GM21528 (cell line): ENCODE results near the gene STX19.
"Not testable (repeated sequence)": the region's sequence is repeated elsewhere in the genome, so short reads cannot be mapped to it uniquely, and the experiment has no call there.

Source experiments
- ATAC-seq: cut with Tn5 transposase; IDR thresholded peaks from one replicate; pipeline ENCODE4 v1.9.1; 2021; ENCODE audit warnings: mild to moderate bottlenecking, moderate library complexity; ENCODE audit not compliant: unreplicated experiment, low FRiP score

The STX19 gene, protein sequence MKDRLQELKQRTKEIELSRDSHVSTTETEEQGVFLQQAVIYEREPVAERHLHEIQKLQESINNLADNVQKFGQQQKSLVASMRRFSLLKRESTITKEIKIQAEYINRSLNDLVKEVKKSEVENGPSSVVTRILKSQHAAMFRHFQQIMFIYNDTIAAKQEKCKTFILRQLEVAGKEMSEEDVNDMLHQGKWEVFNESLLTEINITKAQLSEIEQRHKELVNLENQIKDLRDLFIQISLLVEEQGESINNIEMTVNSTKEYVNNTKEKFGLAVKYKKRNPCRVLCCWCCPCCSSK

DNA sequence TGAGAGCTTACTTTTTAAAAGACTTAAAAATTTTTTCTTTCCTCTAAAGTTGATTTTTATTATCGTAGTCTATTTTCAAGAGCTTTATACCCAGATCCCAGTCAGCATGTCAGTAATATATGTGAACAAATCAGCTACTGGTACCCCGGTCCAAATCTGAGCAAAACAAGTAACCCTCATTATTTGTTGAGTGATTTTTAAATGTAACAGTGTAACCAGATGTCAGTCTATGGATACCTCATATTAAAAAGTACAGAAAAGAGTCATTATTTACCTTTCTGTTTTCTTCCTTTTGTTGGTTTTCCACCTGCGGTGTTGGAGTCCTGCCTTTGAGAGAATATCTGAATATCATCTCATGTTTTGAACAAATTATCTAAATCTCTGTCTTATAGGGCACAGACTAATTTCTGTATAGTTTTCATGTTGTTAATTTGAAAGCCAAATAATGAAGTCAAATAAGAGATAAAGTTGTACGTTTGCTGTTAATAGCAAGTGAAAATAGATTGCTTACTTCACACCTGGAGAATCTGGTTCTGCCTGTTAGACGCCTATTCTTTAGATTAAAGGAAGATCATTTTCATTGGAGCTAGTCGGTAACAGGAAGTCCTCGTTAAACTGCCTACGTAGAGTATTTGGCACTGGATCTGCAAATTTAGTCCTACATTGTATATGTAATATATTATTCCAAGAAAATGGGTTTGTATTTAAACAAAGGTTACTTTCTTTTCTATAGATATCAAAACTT, at the start of gene STX19:
STX19 (minus strand) TSS at position 505 of the 745 bp plus-strand sequence. CDS start 13,328 bp downstream, outside the sequence.
- no peak for ATAC-seq

DNA sequence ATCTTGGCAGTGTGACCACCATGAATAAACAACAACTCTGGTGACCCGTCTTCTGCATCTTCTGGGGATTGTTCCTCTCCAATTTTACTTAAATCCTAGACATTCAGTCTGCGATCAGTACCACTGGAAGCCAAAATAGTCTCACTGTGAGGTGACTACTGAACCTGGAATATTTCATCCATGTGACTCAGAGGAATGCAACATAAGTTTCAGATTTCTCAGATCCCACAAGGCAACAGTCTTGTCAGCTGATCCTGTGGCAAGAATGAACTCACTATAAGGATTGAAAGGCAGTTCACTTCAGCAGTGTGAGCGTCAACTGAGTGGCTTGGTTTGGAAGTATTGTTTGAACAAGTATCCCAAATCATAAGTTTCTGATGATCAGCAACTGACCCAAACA, 47.7 kb upstream of the STX19 start:
- ATAC-seq: no peak

DNA sequence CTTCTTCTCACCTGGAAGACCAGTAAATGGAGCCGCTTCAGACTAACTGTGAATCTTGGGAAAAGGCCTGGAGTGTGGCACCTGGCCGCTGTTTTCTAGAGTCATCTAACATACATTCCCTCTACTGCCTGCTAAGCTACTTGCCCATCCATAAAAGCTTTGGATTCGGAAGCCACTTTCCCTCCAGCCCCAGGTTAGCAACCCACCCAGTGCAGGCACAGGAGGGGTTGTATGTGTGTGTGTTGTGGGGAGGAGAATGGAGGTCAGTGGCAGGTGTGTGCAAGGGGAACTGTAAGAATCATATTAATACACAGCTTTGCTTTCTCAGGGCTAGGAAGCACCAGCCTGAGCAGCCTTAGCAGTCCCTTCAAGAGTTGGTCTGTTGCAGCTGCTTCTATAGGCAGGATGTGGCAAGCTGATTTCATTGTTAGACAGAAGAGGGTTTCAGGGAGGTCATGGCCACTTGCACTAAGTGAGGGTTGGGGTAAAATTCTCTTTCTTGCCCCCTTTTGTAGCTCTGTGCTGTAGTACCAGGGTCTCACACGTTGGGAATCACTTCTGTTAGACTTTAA, 43.4 kb upstream of the STX19 start:
- ATAC-seq: peak; percentile 77

DNA sequence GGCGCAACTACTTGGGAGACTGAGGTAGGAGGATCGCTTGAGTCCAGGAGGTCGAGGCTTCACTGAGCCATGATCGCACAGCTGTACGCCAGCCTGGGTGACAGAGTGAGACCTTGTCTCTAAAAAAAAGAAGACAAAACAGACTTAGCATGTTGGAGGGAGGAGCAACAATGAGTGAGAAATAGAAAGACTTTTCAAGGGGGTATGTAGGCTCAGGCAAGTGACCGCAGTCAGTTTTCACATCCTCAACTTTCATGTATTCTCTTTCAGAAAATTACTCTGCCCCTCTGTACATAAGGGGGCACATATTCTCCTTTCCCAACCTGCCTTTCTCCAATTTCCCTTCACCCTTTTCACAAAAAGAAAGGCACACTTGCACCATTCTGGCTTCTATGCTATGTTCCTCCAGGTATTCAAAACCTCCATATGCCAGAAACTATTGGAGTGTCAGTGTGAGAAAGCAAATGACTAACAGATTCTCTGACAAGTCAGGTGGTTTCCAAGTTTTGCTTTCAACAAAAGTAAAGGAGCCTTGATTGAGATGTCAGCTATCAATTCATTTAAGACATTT, 42.0 kb upstream of the STX19 start:
- ATAC-seq: peak; percentile 57

DNA sequence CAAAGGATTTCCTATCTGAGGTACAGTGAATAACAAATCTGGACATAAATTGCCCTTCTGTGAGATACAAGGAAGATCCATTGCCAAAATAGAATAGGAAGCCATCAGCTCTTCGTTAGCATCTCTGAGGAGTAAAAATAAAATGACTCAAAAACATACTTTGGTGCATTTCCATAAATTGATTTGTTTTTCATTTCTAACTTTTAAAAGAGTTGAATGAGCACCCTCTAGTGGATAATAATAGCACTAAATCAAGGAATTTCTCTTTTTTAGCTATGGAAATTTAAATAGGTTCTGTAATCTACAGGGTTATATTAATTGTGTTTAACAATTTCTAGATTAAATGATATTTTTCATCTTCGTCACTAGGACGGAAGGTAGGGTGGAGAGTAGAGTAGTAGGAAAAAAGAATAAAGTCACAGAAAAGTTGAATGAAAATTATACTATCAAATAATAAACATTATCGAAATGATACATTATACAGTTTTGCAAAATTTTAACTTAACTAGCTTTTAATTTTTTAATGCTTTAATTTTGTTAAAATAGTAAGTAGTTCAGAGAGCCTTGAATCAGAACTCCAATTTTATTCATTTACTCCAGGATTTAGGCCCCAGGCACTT, 40.9 kb upstream of the STX19 start:
- ATAC-seq: no peak

DNA sequence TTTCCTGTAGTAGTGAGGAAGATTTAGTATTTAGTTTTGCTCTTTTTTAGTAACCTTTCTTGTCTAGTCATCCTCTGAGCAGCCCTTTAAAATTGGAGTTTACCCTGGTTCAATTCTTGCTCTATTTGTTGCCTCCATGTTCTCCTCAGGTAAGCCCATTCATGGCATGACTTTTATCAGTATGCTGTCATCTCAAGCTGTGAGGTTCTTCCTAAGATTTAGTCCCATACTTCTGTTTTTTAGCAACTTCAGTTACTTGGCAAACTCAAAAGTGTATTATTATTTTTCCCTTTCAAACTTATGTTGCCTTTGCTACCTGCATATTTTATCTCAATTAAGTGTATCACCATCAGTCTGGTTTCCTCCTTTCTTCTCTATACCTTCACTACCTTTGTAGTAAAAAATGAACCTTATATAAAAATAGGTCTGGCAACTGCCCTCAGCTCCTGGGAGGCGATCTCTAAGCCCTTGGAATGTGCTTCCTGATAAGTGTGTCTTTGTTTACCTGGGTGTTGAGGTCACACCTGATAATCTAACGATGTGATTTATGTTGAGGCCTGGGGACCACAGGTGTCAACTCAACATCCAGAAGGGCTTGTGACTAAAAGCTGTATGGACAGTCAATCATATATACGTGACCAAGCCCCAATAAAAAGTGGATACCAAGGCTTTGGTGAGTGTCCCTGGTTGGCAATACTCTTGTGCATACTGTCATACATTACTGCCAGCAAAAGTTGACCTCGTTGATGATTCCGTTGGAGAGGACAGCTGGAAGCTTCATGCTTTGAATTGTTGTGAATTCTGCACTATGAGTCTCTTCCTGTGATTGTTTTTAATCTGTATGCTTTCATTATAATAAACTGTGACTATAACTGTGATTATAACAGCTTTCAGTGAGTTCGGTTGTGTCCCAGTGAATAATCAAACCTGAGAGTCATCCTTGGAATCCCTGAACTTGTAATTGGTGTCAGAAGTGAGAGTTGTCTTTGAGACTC, 38.4 kb upstream of the STX19 start:
- no peak for ATAC-seq

DNA sequence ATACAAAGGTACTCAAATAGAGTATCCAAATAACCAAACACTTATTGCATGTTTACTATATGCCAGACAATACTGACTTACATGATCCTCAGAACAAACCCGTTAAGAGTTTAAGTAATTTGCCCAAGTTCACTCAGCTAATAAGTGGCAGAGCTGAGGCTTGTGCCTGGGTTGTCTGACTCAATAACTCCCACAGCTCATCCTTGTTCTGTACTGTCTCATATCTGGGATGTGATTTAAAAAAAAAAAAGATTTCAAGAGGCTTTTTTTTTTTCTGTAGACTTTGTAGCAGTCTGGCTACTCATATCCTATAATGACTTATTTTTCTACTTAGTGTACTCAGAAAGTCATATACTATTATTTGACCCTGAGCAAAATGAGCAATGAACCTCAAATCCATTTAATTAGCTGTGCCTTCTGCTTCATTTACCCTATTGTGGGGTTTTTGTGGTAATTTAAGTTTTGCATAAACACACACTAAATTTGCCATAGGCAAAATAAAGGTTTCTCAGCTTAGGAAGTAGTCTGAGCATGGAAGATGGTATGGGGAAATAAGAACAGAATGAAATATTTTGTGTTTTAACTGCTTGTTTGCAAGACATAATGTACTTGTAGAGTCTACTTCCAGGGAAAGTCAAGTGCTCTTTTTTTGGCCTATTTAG, 37.6 kb upstream of the STX19 start:
- no peak for ATAC-seq

DNA sequence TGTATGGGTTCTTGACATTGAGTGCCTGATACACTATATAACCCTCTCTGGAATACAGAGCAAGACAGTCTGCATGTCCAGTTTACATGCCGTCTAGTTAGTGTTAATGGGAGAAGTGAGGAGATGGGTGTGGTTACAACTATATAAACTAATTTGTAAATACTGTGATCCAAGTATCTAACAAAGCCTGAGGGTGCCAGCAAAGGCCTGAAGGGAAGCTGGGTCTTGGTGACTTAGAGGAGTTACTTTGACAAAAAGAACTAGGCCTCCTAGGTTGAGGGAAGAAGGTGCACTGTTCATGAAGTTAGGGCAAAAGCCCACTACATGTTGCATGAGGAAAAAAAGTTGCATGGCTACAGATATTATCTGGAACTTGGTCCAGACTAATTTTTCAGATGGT, 36.7 kb upstream of the STX19 start:
- ATAC-seq: no peak

DNA sequence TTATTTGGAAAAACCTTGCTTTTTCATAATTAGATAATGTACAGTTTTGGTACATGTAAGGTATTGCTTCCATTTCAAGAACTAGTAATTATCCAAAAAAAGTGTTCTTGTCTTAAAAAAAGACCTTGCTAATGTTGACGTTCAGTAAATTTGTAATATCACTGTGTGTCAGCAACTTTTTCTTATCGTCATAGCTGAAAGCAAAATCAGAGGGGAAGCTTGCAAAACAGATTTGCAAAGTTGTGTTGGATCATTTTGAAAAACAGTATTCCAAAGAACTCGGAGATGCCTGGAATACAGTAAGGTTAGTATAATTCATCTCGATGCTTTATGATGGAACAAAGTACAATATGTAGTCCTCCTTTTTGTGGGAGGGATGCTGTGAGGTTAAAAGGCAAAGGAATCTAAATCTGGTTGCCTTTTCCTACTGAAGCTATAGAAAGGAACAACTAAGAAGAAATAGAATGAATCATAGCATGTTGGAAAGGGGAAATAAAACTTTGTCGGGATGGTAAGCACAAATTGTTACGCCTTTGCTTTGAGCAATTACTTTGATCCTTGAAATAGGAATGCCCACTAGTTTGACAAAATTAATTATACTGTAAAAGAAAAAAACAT, 36.0 kb upstream of the STX19 start:
- no peak for ATAC-seq

DNA sequence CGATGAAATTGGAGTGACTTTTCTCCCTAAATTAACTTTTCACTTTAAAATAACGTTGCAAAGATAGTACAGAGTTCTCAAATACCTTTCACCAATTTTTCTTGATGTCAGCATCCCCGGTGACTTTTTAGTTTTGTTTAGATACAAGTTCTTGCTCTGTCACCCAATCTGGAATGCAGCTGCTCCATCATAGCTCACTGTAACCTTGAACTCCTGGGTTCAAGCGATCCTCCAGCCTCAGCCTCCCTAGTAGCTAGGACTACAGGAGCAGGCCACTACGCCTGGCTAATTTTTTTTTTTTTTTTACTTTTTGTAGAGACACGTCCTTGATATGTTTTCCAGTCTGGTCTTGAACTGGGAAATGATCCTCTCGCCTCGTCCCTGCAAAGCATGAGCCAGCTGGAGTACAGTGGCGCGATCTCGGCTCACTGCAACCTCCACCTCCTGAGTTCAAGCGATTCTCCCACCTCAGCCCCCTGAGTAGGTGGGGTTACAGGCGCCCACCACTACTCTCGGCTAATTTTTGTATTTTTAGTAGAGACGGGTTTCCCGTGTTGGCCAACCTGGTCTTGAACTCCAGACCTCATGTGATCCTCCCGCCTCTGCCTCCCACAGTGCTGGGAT, 35.2 kb upstream of the STX19 start:
- no peak for ATAC-seq

DNA sequence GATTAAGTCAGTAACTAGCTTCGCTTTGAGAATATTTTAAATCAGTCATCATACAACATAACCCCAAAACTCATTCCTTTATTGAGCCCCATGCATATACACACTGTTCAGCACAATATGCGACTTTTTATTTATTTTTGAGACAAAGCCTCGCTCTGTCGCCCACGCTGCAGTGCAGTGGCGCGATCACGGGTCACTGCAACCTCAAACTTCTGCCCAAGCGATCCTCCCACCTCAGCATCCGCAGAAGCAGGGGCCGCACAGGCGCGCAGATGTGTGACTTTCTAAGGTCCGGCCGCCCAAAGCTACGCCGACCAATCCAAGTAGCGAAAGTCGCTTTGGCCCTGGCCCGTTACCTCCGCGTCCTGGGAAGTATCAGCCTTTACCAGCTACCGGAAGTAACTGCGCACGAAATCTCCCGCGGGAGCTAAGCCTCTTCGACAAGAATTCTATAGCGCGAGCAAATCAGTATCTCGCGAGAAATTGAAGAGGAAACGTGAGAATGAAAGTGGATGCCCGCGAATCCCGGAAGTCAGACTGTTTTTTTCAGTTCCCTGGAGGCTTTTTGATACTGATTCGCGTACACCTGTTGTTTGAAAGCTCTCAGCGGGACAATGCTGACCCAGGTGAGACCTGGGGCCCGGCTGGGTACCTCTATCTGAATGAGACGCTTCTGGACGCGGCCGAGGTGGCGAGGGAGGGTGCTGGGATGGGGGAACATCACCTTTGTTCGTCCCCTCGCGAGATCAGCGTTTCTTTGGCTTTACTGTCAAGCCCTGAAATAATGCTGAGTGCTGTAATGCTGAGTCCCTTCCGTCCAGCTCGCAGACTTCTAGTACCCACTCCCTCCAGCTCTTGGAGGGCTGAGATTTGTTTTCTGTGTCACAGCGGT, 34.4 kb upstream of the STX19 start, which contains the start of the genes DHFR2 and NSUN3:
DHFR2 (minus strand) TSS at position 404 of the 892 bp plus-strand sequence. CDS start 1,405 bp downstream, outside the sequence.
NSUN3 (plus strand) TSS at position 549 of the 892 bp plus-strand sequence; CDS start at position 615, 66 bp downstream.
- ATAC-seq: peak; percentile 98

DNA sequence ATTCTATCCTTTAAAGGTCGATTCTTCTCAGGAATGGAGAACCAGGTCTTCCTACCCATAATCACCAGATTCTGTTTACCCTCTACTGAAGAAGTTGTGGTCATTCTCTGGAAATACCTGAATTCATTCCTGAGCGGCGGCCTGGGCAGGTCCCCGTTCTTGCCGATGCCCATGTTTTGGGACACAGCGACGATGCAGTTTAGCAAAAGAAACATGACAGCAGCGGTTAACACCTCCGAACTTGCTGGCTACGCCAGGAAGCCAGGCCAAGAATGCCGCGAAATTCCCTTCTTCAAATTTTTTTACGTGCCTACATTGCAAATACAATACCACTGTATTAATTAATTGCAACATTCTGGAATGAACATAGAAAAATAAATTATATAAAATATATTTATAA, 32.9 kb upstream of the STX19 start:
- ATAC-seq: no peak

DNA sequence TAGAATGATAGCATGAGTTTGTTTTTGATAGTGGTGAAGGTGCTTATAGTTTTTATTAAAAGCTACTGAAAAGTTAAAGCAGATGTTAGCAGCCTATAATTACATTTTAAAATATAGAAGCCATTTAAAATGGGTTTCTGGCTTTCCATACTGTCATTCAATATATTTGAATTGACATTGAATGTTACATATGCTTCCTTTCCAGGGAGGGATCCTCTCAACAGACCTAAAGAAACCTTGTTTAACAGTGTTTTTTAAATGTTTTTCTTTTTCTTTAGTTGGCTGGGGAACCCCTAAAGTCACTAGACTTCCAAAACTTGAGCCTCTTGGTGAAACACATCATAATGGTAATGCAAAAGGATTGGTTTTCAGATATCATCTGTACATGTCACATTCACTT, 22.1 kb upstream of the STX19 start:
- no peak for ATAC-seq

DNA sequence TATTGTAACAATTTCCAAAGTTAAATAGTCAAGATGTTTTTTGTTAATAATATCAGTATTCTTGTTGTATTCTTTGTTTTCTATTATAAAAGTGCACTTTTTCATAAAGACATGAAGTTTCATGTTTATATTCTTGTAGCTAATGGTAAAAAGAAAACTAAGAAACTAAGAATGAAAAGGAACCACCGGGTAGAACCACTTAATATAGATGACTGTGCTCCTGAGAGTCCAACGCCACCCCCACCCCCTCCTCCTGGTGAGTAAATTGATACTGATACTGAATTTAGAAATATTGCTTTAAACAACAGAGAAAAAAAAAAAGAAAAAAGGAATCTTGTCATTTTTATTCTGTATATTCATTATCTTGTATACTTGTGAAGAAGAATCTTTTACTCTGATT, 20.9 kb upstream of the STX19 start:
- no peak for ATAC-seq

DNA sequence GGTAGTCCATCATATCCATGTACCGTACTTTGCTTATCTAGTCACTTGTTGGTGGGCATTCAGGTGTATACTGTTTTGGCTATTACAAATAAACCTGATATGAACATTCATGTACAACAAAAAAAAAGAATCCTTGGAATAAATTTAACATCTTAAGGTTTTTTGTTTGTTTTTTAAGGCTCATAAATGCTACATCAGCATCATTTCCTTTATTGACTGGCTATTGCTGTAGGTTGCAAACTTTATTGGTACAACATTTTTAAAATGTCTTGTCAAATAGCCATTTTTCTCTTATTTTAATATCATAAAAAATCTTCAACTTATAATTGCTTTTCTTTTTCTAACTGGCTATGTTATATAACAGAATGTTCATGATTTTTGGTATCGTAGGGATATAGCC, 18.1 kb upstream of the STX19 start:
- ATAC-seq: no peak

DNA sequence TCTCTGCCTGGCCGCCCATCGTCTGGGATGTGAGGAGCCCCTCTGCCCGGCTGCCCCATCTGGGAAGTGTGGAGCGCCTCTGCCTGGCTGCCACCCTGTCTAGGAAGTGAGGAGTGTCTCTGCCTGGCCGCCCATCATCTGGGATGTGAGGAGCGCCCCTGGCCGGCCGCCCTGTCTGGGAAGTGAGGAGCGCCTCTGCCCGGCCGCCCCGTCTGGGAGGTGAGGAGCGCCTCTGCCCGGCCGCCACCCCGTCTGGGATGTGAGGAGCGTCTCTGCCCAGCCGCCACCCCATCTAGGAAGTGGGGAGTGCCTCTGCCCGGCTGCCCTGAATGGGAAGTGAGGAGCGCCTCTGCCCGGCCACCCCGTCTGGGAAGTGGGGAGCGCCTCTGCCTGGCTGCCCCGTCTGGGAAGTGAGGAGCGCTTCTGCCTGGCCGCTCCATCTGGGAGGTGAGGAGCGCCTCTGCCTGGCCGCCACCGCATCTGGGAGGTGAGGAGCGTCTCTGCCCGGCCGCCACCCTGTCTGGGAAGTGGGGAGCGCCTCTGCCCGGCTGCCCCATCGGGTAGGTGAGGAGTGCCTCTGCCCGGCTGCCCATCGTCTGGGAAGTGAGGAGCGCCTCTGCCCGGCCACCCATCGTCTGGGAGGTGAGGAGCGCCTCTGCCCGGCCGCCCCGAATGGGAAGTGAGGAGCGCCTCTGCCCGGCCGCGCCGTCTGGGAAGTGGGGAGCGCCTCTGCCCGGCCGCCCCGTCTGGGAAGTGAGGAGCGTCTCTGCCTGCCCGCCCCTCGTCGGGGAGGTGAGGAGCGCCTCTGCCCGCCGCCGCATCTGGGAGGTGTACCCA, 15.9 kb upstream of the STX19 start:
- not testable (repeated sequence) for ATAC-seq
